Measurements from ENCODE around the gene CTDSP2. TPM values are rescaled to one million over a fixed set of nuclear protein-coding genes. Genes with fewer than 3 reads are reported as not detected.

CTDSP2 gene
- total and polyA plus RNA-seq, 3 donors from 2014 or later = 103 to 140 (median 123) TPM

DNA sequence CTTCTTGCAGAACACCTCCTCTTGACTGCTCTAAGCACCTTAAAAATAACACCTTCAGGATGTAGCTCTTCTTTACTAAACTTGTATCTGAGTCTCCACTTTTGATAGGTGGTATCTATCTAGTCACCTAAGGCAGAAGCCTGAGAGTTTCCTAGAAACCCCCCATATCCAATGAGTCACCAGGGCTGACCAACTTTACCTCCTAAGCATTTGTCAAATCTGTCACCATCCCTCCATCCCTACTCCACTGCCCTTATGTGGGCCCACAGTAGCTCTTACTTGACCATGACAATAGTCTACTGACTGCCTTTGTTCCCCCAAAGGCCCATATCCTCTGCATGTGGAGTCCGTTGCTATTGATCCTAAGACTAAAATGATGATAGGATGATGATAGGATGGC lies 43.9 kb downstream of the CTDSP2 start:
- Histone ChIP-seq H3K4me1 (no peaks in the 10 kb centered on the region), H3K9me3 (no peaks in the 10 kb centered on the region), H3K36me3 (ENCODE audit: low read depth, missing control alignments) (no peaks in the 10 kb centered on the region), H3K4me3 (no peak overlapping the region), H3K27ac (no peak overlapping the region), H3K27me3 (no peaks in the 10 kb centered on the region)
- 86 to 97% methylated on average over 1 of the region's 1 CpG for WGBS, 2 donors
- intact Hi-C loops (cut with DNase I; ENCODE audit: low total_unique reads) = loop anchor here (10.0 kb wide), 1 partner anchor 102 kb away; no protein-coding TSS in a partner anchor
- DNase-seq = no peak
- no peak for TF ChIP-seq POLR2A (IDR thresholded peaks at IDR 0.05)
- TF ChIP-seq, protein P1, sequence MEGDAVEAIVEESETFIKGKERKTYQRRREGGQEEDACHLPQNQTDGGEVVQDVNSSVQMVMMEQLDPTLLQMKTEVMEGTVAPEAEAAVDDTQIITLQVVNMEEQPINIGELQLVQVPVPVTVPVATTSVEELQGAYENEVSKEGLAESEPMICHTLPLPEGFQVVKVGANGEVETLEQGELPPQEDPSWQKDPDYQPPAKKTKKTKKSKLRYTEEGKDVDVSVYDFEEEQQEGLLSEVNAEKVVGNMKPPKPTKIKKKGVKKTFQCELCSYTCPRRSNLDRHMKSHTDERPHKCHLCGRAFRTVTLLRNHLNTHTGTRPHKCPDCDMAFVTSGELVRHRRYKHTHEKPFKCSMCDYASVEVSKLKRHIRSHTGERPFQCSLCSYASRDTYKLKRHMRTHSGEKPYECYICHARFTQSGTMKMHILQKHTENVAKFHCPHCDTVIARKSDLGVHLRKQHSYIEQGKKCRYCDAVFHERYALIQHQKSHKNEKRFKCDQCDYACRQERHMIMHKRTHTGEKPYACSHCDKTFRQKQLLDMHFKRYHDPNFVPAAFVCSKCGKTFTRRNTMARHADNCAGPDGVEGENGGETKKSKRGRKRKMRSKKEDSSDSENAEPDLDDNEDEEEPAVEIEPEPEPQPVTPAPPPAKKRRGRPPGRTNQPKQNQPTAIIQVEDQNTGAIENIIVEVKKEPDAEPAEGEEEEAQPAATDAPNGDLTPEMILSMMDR (IDR thresholded peaks at IDR 0.05) = no peak

DNA sequence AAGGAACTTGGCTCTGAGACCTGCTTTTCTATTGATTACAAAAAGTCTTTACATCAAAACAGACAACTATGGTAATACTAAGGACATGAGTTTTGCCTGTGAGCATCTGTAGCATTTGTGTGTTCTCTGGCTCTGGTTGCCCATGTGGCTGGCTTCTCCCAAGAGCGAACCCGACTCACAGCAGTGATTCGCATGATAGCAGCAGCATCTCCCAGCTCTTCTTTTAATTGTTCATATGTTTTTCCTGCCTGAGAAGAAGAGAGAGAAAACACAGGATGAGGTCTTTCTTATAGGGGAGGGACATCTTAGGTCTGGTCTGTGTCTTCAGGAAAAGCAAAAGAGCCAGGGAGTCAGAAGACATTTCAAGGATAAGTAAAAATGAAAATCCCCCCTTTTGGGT lies 45.6 kb downstream of the CTDSP2 start:
- H3K9me3 ChIP-seq = no peaks in the 10 kb centered on the region
- TF ChIP-seq, protein P1 (IDR thresholded peaks at IDR 0.05) = no peak
- no peak for TF ChIP-seq POLR2A (IDR thresholded peaks at IDR 0.05)
- intact Hi-C loops (cut with DNase I; ENCODE audit: low total_unique reads) = loop anchor here (10.0 kb wide), 1 partner anchor 104 kb away; no protein-coding TSS in a partner anchor
- no peak for DNase-seq
- H3K27ac ChIP-seq = no peak overlapping the region
- no peaks in the 10 kb centered on the region for H3K27me3 ChIP-seq
- WGBS, 2 donors = 94 to 98% methylated on average over 3 of the region's 3 CpGs
- H3K36me3 ChIP-seq (ENCODE audit: low read depth, missing control alignments) = no peaks in the 10 kb centered on the region
- H3K4me3 ChIP-seq = no peak overlapping the region
- H3K4me1 ChIP-seq = no peaks in the 10 kb centered on the region

DNA sequence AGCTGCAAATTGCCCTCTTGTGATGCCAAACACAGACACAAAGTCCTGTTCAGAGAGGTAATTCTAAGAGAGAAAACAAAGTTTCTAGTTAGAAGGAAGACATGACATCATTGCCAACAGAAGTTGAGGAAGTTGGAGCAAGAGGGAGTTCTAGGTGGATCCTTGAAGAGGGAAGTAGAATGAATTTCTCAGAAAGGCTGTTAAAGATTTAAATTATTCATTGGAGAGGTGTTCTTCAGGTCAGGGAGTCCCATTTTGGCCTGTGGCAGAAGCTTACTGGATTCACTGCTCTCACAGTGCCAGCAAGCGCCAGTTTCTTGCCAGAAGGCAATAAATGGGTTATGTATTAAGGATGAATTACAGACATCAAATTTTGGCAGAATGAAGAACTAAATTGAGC lies 48.6 kb downstream of the CTDSP2 start:
- Histone ChIP-seq H3K27ac (no peak overlapping the region), H3K36me3 (ENCODE audit: low read depth, missing control alignments) (no peaks in the 10 kb centered on the region), H3K27me3 (no peaks in the 10 kb centered on the region), H3K9me3 (no peaks in the 10 kb centered on the region), H3K4me1 (no peaks in the 10 kb centered on the region), H3K4me3 (no peak overlapping the region)
- WGBS, 2 donors = 96 to 100% methylated on average over 1 of the region's 1 CpG
- no peak for DNase-seq
- intact Hi-C loops (cut with DNase I; ENCODE audit: low total_unique reads) = no loop called here
- TF ChIP-seq, protein P1 (IDR thresholded peaks at IDR 0.05) = no peak
- TF ChIP-seq POLR2A (IDR thresholded peaks at IDR 0.05) = no peak

DNA sequence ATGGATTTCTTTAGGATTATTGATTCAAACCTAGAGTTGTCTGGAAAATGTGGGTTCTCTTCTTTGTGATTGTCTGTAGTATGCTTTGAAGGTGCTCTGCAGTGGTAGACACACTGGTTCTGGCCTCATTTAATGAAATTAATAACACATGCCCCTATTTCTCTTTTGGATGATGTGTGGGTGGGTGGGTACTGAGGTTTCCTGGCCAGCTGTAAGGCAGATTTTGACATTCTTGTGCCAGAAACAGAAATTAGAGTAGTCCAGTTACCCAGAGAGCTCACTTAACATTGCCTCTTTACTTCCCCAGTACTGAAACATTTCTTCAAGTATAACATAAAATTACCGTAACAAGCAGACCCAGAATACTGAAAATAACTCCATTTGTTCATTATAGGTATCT lies 49.5 kb downstream of the CTDSP2 start:
- 97 to 100% methylated on average over 1 of the region's 1 CpG for WGBS, 2 donors
- H3K4me3 ChIP-seq = no peak overlapping the region
- no peak overlapping the region for H3K27ac ChIP-seq
- no peaks in the 10 kb centered on the region for H3K36me3 ChIP-seq (ENCODE audit: low read depth, missing control alignments)
- DNase-seq = no peak
- intact Hi-C loops (cut with DNase I; ENCODE audit: low total_unique reads) = no loop called here
- H3K27me3 ChIP-seq = no peaks in the 10 kb centered on the region
- no peaks in the 10 kb centered on the region for H3K9me3 ChIP-seq
- no peaks in the 10 kb centered on the region for H3K4me1 ChIP-seq
- TF ChIP-seq POLR2A (IDR thresholded peaks at IDR 0.05) = no peak
- TF ChIP-seq, protein P1 (IDR thresholded peaks at IDR 0.05) = no peak

DNA sequence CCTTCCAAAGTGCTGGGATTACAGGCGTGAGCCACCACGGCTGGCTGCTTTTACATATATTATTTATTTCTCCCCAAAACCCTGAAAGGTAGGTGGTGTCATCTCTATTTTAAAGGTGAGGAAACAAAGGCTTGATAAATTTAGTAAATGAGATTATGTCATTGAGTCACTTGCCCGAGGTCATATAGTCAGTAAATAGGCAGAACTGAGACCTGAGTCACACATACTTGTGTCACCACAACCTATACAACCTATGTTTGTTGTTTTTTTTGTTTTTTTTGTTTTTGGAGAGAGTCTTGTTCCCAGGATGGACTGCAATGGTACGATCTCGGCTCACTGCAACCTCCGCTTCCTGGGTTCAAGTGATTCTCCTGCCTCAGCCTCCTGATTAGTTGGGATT lies 51.2 kb downstream of the CTDSP2 start:
- no peak for DNase-seq
- H3K27me3 ChIP-seq = no peaks in the 10 kb centered on the region
- 90 to 95% methylated on average over 6 of the region's 6 CpGs for WGBS, 2 donors
- H3K36me3 ChIP-seq (ENCODE audit: low read depth, missing control alignments) = no peaks in the 10 kb centered on the region
- no peak for TF ChIP-seq POLR2A (IDR thresholded peaks at IDR 0.05)
- TF ChIP-seq, protein P1 (IDR thresholded peaks at IDR 0.05) = no peak
- no peaks in the 10 kb centered on the region for H3K9me3 ChIP-seq
- no peak overlapping the region for H3K27ac ChIP-seq
- H3K4me3 ChIP-seq = no peak overlapping the region
- no peaks in the 10 kb centered on the region for H3K4me1 ChIP-seq
- intact Hi-C loops (cut with DNase I; ENCODE audit: low total_unique reads) = no loop called here
